Effector memory CD8-positive, alpha-beta T cell (primary cell): ENCODE data around the gene DGCR2.
"Not testable (repeated sequence)": the region's sequence is repeated elsewhere in the genome, so short reads cannot be mapped to it uniquely, and the experiment has no call there.

Experiments used
- ATAC-seq: fragments of 150-1000 bp; cut with Tn5 transposase; replicated peaks from 2 replicates; pipeline ENCODE4 v1.10.0; 2021; ENCODE audit warnings: mild to moderate bottlenecking, moderate library complexity
- DNase-seq, 3 experiments: peaks; one replicate each; pipeline ENCODE4 v3.0.0; 2021
- H3K27ac Mint-ChIP-seq, 2 donors: one replicate each; pipeline ENCODE4 v1.8.0; 2022; ENCODE audit warnings: mild to moderate bottlenecking in 2 of 2, mixed read lengths in 2 of 2, moderate library complexity in 2 of 2
- H3K27me3 Mint-ChIP-seq, 2 donors: one replicate each; pipeline ENCODE4 v1.8.0; 2022; ENCODE audit warnings: mixed read lengths in 2 of 2
- H3K36me3 Mint-ChIP-seq: one replicate; pipeline ENCODE4 v1.8.0; 2022; ENCODE audit warnings: mild to moderate bottlenecking, moderate library complexity, mixed read lengths; ENCODE audit not compliant: insufficient read depth
- H3K4me1 Mint-ChIP-seq, 2 donors: one replicate each; pipeline ENCODE4 v1.8.0; 2022; ENCODE audit warnings: low read depth in 2 of 2, mixed read lengths in 2 of 2
- H3K4me3 Mint-ChIP-seq, 2 donors: one replicate each; pipeline ENCODE4 v1.8.0; 2022; ENCODE audit warnings: mild to moderate bottlenecking in 2 of 2, mixed read lengths in 2 of 2, moderate library complexity in 2 of 2
- H3K9me3 Mint-ChIP-seq, 2 donors: one replicate each; pipeline ENCODE4 v1.8.0; 2022; ENCODE audit warnings: mixed read lengths in 2 of 2

Gene DGCR2

DNA sequence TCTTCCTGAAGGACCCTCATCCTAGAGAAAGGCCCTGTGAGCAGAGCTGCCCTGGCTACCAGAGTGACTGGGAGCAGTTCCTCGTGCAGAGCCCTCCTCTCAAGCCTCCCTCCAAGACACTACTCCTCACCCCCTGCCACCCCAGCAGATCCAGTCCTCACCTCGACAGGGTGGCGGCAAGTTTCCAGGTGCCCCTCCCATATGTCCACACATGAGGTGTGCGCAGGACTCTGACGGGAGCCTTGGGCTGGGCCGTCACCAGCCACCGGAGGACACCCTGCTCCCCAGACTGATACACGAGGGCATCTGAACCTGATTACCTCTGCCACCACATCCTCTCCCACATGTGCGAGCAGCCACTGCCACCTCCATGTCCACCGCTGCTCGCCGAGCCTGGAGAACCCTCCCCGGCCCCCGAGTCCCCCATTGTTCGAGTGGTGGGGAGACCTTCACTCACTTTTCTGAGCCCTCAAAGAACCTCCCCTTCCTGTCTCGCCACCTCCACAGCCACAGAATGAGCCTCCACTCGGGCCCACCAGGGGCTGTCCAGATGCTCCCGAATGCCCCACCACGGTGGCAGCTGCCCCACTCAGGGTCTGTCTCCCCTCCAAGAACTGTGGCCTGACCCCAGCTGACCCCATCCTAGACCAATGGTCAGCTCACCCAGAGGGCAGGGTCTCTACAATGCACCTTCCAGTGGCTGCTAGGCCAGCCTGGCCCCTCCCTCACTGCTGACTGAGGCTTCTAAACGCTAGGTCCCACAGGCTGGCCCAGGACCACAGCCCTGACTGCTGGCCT is 62.5 kb downstream of the DGCR2 start:
- no peak for DNase-seq
- H3K27me3 Mint-ChIP-seq, result no peaks in the 10 kb centered on the region
- H3K4me3 Mint-ChIP-seq, result no peak overlapping the region
- no peak for ATAC-seq
- H3K4me1 Mint-ChIP-seq, result peaks cover 7 to 18% of the 10 kb centered on the region in 2 donors
- peaks cover 50% of the 10 kb centered on the region for H3K36me3 Mint-ChIP-seq
- H3K9me3 Mint-ChIP-seq, result no peaks in the 10 kb centered on the region
- peak overlapping the region; percentile 77 to 88 for H3K27ac Mint-ChIP-seq

DNA sequence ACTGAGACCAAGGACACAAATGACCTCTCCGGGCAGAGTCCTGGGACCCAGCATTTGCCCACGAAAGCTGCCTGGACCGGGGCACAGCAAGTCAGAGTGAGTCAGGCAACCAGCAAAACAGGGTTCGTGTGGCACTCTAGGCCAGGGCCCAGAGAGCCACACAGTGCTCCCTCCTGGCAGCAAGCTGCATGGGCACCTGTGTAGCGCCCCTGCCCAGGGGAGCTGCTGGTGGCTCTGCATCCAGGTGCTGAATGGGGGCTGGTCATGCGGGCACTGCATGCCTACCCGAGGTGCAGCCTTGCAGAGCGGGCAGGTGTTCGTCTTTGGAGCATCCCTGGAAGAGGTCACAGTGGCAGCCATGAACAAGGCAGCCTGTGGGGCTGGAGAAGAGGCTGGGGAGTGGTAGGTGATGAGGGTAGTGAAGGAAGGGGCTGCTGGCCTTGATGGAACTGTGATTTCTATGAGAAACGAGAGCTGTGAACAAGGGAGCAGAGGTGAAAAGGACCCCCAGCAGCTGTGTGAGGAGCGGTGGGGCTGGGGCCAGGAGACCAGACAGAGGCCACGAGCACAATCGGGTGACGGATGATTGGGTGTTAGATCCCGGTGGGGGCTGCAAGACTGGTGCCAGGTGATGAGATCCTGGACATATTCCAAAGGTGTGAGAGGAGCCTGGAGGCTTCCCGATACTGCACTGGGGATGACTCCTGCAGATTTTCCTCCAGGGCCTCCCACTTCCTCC is 63.3 kb downstream of the DGCR2 start:
- Mint-ChIP-seq H3K4me3 (no peak overlapping the region), H3K27ac (peak overlapping the region; percentile 77 to 88), H3K36me3 (peaks cover 45% of the 10 kb centered on the region), H3K27me3 (no peaks in the 10 kb centered on the region), H3K4me1 (peaks cover 7 to 26% of the 10 kb centered on the region in 2 donors), H3K9me3 (no peaks in the 10 kb centered on the region)
- DNase-seq (no peak), ATAC-seq (no peak)

- Mint-ChIP-seq H3K27ac (peak overlapping the region; percentile 76 to 88), H3K9me3 (no peaks in the 10 kb centered on the region), H3K27me3 (no peaks in the 10 kb centered on the region), H3K4me1 (peaks cover 12 to 33% of the 10 kb centered on the region in 2 donors), H3K4me3 (no peak overlapping the region), H3K36me3 (peaks cover 43% of the 10 kb centered on the region)
- DNase-seq (no peak), ATAC-seq (no peak)
These were observed 64.2 kb downstream of the DGCR2 start for GRCh38 chr22:19057999-19058491.

DNA sequence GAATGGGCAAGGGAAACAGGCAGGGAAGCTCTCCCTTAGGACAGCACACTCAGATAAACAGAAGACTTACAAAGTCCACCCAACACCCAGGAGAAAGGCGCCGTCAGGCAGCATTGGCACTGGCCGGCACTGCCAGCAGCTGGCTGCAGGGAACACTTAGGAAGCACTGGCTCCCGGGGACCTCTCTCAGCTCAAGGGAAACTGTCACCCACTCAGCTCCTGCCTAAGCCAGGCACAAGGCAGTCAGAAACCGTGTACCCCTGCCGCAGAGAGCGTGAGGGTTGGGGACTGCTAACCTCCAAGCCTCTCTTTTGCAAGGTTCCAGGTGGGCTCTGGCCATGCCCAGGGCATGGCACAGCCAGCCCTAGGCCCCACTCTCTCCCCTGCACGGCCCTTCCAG is 64.7 kb downstream of the DGCR2 start:
- ATAC-seq (no peak), DNase-seq (no peak)
- Mint-ChIP-seq H3K27ac (peak overlapping the region; percentile 38 to 76), H3K27me3 (no peaks in the 10 kb centered on the region), H3K4me1 (peaks cover 12 to 33% of the 10 kb centered on the region in 2 donors), H3K36me3 (peaks cover 42% of the 10 kb centered on the region), H3K4me3 (no peak overlapping the region), H3K9me3 (no peaks in the 10 kb centered on the region)

DNA sequence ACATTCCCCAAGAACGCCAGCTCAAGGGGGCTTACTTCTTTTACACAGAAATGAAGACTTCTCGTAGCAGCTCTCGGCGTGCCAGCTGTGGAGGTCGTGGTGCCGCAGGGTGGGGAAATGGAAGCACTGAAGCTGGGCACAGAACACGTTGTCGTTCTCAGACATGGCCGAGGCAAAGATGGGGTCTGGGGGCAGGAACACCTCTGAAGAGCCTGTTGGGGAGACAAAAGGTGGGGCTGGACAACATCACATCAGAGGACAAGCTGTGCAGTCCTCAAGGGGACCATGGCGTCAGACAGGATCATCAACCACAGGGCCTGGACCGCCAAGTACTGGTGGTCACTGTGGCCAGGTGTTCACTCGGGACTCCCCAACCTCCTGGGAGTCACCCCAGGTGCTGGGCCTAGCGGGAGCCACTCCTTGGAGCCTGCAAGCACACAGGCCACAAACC is 65.2 kb downstream of the DGCR2 start:
- peak overlapping the region; percentile 38 to 60 for H3K27ac Mint-ChIP-seq
- no peak overlapping the region for H3K4me3 Mint-ChIP-seq
- no peaks in the 10 kb centered on the region for H3K9me3 Mint-ChIP-seq
- no peaks in the 10 kb centered on the region for H3K27me3 Mint-ChIP-seq
- peaks cover 12 to 33% of the 10 kb centered on the region in 2 donors for H3K4me1 Mint-ChIP-seq
- ATAC-seq (no peak), DNase-seq (no peak)
- peaks cover 47% of the 10 kb centered on the region for H3K36me3 Mint-ChIP-seq

GRCh38 chr22:19055801-19056200 is 66.4 kb downstream of the DGCR2 start:
- peak overlapping the region in 1 of 2 donors; percentile 29 for H3K27ac Mint-ChIP-seq
- H3K4me1 Mint-ChIP-seq, result peaks cover 12 to 33% of the 10 kb centered on the region in 2 donors
- H3K27me3 Mint-ChIP-seq, result no peaks in the 10 kb centered on the region
- DNase-seq (no peak), ATAC-seq (no peak)
- peaks cover 51% of the 10 kb centered on the region for H3K36me3 Mint-ChIP-seq
- no peaks in the 10 kb centered on the region for H3K9me3 Mint-ChIP-seq
- H3K4me3 Mint-ChIP-seq, result no peak overlapping the region

DNA sequence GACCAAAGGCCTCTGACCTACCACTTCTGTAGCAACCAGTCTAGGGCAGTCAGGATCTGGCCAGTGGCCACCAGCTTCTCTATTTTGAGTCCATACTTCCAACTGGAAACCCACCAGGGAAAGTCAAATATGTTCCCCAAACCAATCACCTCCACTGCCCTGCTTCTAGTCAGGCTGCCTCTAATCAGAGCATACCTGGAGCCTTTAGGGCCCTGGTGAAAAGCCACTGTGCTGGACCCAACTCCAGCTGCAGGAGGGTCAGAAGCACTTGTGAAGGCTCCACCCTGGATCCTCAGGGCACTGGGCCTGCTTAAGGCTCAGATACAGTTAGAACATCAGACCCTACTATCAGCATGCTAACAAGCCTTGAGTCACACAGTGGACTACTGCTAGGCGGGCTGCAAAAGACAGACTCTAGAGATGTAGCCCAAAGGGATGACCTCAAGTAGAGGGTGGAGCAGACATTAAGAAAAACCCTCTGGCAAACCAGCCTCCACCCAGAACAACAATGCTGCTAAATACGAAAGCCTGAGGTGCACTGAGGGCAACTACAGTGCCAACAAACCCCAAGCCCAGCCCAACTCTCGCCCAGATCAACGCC is 69.2 kb downstream of the DGCR2 start:
- no peaks in the 10 kb centered on the region for H3K9me3 Mint-ChIP-seq

DNA sequence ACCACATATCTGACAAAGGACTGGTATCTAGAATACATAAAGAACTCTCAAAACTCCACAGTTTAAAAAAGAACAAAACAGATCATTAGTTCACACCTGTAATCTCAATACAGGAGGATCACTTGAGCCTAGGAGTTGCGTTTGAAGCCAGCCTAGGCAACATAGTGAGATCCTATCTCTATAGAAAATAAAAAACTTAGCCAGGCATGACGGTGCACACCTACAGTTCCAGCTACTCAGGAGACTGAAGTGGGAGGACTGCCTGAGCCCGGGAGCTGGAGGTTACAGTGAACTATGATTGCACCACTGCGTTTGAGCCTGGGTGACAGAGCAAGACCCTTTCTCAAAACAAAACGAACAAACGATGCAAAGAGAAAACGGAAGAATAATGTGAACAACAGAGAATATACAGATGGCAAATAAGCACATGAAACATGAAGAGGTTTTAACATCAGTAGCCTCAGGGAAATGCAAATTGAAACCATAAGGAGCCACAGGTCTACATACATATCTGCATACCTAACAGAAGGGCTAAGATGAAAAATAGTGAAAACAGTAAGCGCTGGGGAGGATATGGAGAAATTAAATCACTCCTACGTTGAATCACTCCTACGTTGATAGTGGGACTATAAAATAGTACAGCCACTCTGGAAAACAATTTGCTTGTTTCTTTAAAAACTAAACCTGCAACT is 70.7 kb downstream of the DGCR2 start:
- no peak overlapping the region for H3K4me3 Mint-ChIP-seq
- no peak overlapping the region for H3K27ac Mint-ChIP-seq
- no peak for DNase-seq
- peaks cover 5 to 18% of the 10 kb centered on the region in 2 donors for H3K4me1 Mint-ChIP-seq
- no peaks in the 10 kb centered on the region for H3K9me3 Mint-ChIP-seq
- peaks cover 68% of the 10 kb centered on the region for H3K36me3 Mint-ChIP-seq
- H3K27me3 Mint-ChIP-seq, result no peaks in the 10 kb centered on the region
- ATAC-seq, result no peak

More for the DNA sequence above, 69.2 kb downstream of the DGCR2 start:
- no peak for DNase-seq
- no peak for ATAC-seq
- Mint-ChIP-seq H3K27me3 (no peaks in the 10 kb centered on the region), H3K36me3 (peaks cover 63% of the 10 kb centered on the region), H3K27ac (peak overlapping the region in 1 of 2 donors; percentile 59), H3K4me1 (peaks cover 5 to 24% of the 10 kb centered on the region in 2 donors), H3K4me3 (no peak overlapping the region)

DNA sequence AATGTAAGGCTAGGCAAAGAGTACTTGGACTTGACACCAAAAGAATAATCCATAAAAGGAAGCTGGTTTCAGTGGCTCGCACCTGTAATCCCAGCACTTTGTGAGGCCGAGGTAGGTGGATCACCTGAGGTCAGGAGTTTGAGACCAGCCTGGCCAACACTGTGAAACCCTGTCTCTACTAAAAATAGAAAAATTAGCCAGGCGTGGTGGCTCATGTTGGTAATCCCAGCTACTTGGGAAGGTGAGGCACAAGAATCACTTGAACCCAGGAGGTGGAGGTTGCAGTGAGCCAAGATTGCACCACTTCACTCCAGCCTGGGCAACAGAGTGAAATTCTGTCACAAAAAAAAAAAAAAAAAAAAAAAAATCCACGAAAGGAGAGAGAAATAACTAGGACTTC is 71.4 kb downstream of the DGCR2 start:
- peaks cover 66% of the 10 kb centered on the region for H3K36me3 Mint-ChIP-seq
- not testable (repeated sequence) for DNase-seq, ATAC-seq, H3K9me3 Mint-ChIP-seq, H3K27me3 Mint-ChIP-seq, H3K27ac Mint-ChIP-seq, H3K4me3 Mint-ChIP-seq
- H3K4me1 Mint-ChIP-seq, result peaks cover 5 to 18% of the 10 kb centered on the region in 2 donors

DNA sequence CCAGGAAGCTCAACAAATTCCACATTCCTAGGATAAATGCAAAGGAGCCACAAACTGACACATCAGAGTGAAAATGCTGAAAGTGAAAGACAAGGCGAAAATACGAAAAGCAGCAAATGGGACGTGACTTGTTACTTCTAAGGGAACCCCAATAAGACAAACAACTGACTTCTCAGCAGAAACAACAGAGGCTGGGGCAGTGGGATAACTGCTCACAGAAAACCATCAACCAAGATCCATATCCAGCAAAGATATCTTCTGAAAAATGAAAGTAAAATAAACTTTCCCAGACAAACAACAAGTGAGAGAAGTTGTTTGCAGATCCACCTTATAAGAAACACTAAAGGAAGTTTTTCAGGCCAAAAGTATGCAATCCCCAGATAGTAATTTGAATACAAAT is 72.1 kb downstream of the DGCR2 start:
- ATAC-seq (no peak), DNase-seq (no peak)
- H3K36me3 Mint-ChIP-seq, result peaks cover 74% of the 10 kb centered on the region
- H3K27ac Mint-ChIP-seq, result peak overlapping the region; percentile 4 to 64
- no peaks in the 10 kb centered on the region for H3K27me3 Mint-ChIP-seq
- no peak overlapping the region for H3K4me3 Mint-ChIP-seq
- H3K4me1 Mint-ChIP-seq, result peaks cover 5 to 14% of the 10 kb centered on the region in 2 donors
- no peaks in the 10 kb centered on the region for H3K9me3 Mint-ChIP-seq

GRCh38 chr22:19048531-19048930 is 73.7 kb downstream of the DGCR2 start:
- no peak for ATAC-seq
- Mint-ChIP-seq H3K36me3 (peaks cover 83% of the 10 kb centered on the region), H3K4me3 (no peak overlapping the region), H3K27me3 (no peaks in the 10 kb centered on the region), H3K4me1 (peaks cover 3 to 4% of the 10 kb centered on the region in 2 donors), H3K27ac (no peak overlapping the region), H3K9me3 (no peaks in the 10 kb centered on the region)
- DNase-seq, result no peak

DNA sequence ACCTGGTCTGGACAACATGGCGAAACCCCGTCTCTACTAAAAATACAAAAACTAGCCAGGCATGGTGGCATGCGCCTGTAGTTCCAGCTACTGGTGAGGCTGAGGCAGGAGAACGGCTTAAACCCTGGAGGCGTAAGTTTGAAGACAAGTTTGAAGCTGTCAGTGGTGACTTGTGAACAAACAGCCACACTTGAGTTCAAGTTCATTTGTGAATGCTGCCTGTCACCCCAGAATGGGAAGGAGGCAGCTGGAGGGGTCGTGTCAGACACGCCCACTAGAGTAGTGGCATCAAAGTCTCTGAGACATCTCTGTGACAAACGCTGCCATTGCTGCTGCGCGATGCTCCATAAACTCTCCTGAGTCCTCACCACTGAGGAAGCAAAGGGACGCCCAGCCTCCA is 74.2 kb downstream of the DGCR2 start:
- Mint-ChIP-seq H3K27ac (no peak overlapping the region), H3K4me1 (no peaks in the 10 kb centered on the region), H3K36me3 (peaks cover 78% of the 10 kb centered on the region), H3K27me3 (no peaks in the 10 kb centered on the region), H3K9me3 (no peaks in the 10 kb centered on the region), H3K4me3 (no peak overlapping the region)
- DNase-seq (no peak), ATAC-seq (no peak)
